Activated CD4-positive, alpha-beta T cell treated with anti-CD3 and anti-CD28 coated beads, Interleukin-2, amount 10 ng/mL, durations not matched to agents 24 days and 14 days (primary cell): Measurements from ENCODE around the gene ZNF684. TPM values are rescaled to one million over a fixed set of nuclear protein-coding genes. Genes with fewer than 3 reads are reported as not detected.
"Not testable (repeated sequence)": the region's sequence is repeated elsewhere in the genome, so short reads cannot be mapped to it uniquely, and the experiment has no call there.

Experiments used
- DNase-seq: peaks from one replicate; pipeline ENCODE4 v3.0.0; 2022
- H3K27ac Mint-ChIP-seq: one replicate; pipeline ENCODE4 v1.8.0; 2022; ENCODE audit warnings: mild to moderate bottlenecking, mixed read lengths
- H3K27me3 Mint-ChIP-seq: one replicate; pipeline ENCODE4 v1.8.0; 2022; ENCODE audit warnings: mixed read lengths
- H3K36me3 Mint-ChIP-seq: one replicate; pipeline ENCODE4 v1.8.0; 2022; ENCODE audit warnings: low read depth, mild to moderate bottlenecking, mixed read lengths
- H3K4me1 Mint-ChIP-seq: one replicate; pipeline ENCODE4 v1.8.0; 2021; ENCODE audit warnings: mixed read lengths
- H3K4me3 Mint-ChIP-seq: one replicate; pipeline ENCODE4 v1.8.0; 2022; ENCODE audit warnings: mild to moderate bottlenecking, moderate library complexity, mixed read lengths
- H3K9me3 Mint-ChIP-seq: one replicate; pipeline ENCODE4 v1.8.0; 2021; ENCODE audit warnings: mixed read lengths
- intact Hi-C: fragments of 100-400 bp; cut with micrococcal nuclease; formaldehyde crosslinking; loops from one replicate; pipeline ENCODE4 v1.15.1; 2023
- total RNA-seq: library from RNA; stranded (reverse); gene quantifications from 2 replicates; pipeline ENCODE4 v1.2.3, GENCODE V29; 2022

ZNF684 gene
- 4.7 and 4.9 TPM in 2 replicates for total RNA-seq

GRCh38 chr1:40531381-40532061 lies at the start of gene ZNF684:
Gene ZNF684, plus strand, starts transcription at chr1:40531637. Its CDS starts 1,530 bp downstream, at chr1:40533167.
- Mint-ChIP-seq H3K36me3 (peaks cover 23% of the 10 kb centered on the region), H3K27ac (peak within 1 kb of the TSS; percentile 93), H3K9me3 (peaks cover 29% of the 10 kb centered on the region), H3K4me1 (peaks cover 22% of the 10 kb centered on the region), H3K4me3 (peak within 1 kb of the TSS; percentile 97), H3K27me3 (peaks cover 12% of the 10 kb centered on the region)
- peak; percentile 96 for DNase-seq
- intact Hi-C loops: loop anchor here (2.0 to 5.0 kb wide), 3 partner anchors 23 to 369 kb away; partner anchors contain the start of genes EXO5, RLF and ZFP69B

- intact Hi-C loops: no loop called here
- peaks cover 46% of the 10 kb centered on the region for H3K9me3 Mint-ChIP-seq
Observed at GRCh38 chr1:40495315-40495903, 36.0 kb upstream of the ZNF684 start.

GRCh38 chr1:40502651-40503050 lies 28.8 kb upstream of the ZNF684 start:
- H3K4me1 Mint-ChIP-seq, DNase-seq, H3K4me3 Mint-ChIP-seq, H3K27me3 Mint-ChIP-seq, intact Hi-C loops, H3K27ac Mint-ChIP-seq: not testable (repeated sequence)
- Mint-ChIP-seq H3K9me3 (peaks cover 24% of the 10 kb centered on the region), H3K36me3 (peaks cover 57% of the 10 kb centered on the region)

More at GRCh38 chr1:40495315-40495903, 36.0 kb upstream of the ZNF684 start:
- no peaks in the 10 kb centered on the region for H3K27me3 Mint-ChIP-seq
- H3K4me3 Mint-ChIP-seq: no peak overlapping the region
- peaks cover 71% of the 10 kb centered on the region for H3K36me3 Mint-ChIP-seq
- no peaks in the 10 kb centered on the region for H3K4me1 Mint-ChIP-seq
- no peak for DNase-seq
- no peak overlapping the region for H3K27ac Mint-ChIP-seq

GRCh38 chr1:40507973-40508372 lies 23.5 kb upstream of the ZNF684 start:
- no peaks in the 10 kb centered on the region for H3K27me3 Mint-ChIP-seq
- peak overlapping the region; percentile 88 for H3K4me3 Mint-ChIP-seq
- intact Hi-C loops: loop anchor here (1.0 to 2.0 kb wide), 3 partner anchors 25 to 57 kb away; partner anchors contain the start of gene ZFP69
- H3K9me3 Mint-ChIP-seq: peaks cover 21% of the 10 kb centered on the region
- H3K36me3 Mint-ChIP-seq: peaks cover 52% of the 10 kb centered on the region
- DNase-seq: no peak
- peaks cover 11% of the 10 kb centered on the region for H3K4me1 Mint-ChIP-seq
- H3K27ac Mint-ChIP-seq: peak overlapping the region; percentile 88

- Mint-ChIP-seq H3K4me3 (peak within 1 kb of the TSS; percentile 88), H3K27me3 (no peaks in the 10 kb centered on the region), H3K27ac (peak within 1 kb of the TSS; percentile 88), H3K4me1 (peaks cover 11% of the 10 kb centered on the region), H3K36me3 (peaks cover 54% of the 10 kb centered on the region), H3K9me3 (peaks cover 21% of the 10 kb centered on the region)
- intact Hi-C loops: loop anchor here (1.0 to 2.0 kb wide), 3 partner anchors 24 to 57 kb away; partner anchors contain the start of gene ZFP69
- DNase-seq: peak; percentile 96
Observed at GRCh38 chr1:40508375-40509341, 22.8 kb upstream of the ZNF684 start, which contains the start of gene EXO5. Gene EXO5, plus strand, starts transcription at chr1:40508767. Its CDS starts 5,778 bp downstream, at chr1:40514545.

- Mint-ChIP-seq H3K4me3 (no peak overlapping the region), H3K9me3 (peaks cover 37% of the 10 kb centered on the region), H3K27me3 (no peaks in the 10 kb centered on the region), H3K4me1 (no peaks in the 10 kb centered on the region), H3K36me3 (peaks cover 34% of the 10 kb centered on the region), H3K27ac (no peak overlapping the region)
- DNase-seq: no peak
- intact Hi-C loops: no loop called here
Observed at GRCh38 chr1:40519517-40519916, 11.9 kb upstream of the ZNF684 start.

GRCh38 chr1:40530735-40531380 lies 579 bp upstream of the ZNF684 start:
- intact Hi-C loops: loop anchor here (5.0 kb wide), 1 partner anchor 369 kb away; the partner anchor contains the start of gene RLF
- DNase-seq: no peak

GRCh38 chr1:40532062-40532389 lies 589 bp downstream of the ZNF684 start:
- Mint-ChIP-seq H3K36me3 (peaks cover 25% of the 10 kb centered on the region), H3K27ac (peak overlapping the region; percentile 93), H3K4me1 (peaks cover 22% of the 10 kb centered on the region), H3K9me3 (peaks cover 29% of the 10 kb centered on the region), H3K27me3 (peaks cover 12% of the 10 kb centered on the region), H3K4me3 (peak overlapping the region; percentile 97)
- intact Hi-C loops: loop anchor here (2.0 to 5.0 kb wide), 3 partner anchors 23 to 370 kb away; partner anchors contain the start of genes EXO5, RLF and ZFP69B
- DNase-seq: no peak

More at GRCh38 chr1:40530735-40531380, 579 bp upstream of the ZNF684 start:
- peaks cover 22% of the 10 kb centered on the region for H3K4me1 Mint-ChIP-seq
- peak overlapping the region; percentile 93 for H3K27ac Mint-ChIP-seq
- H3K9me3 Mint-ChIP-seq: peaks cover 32% of the 10 kb centered on the region
- H3K4me3 Mint-ChIP-seq: peak overlapping the region; percentile 97
- H3K36me3 Mint-ChIP-seq: peaks cover 22% of the 10 kb centered on the region
- H3K27me3 Mint-ChIP-seq: peaks cover 13% of the 10 kb centered on the region

- Mint-ChIP-seq H3K4me3 (peak overlapping the region; percentile 97), H3K27me3 (peaks cover 6% of the 10 kb centered on the region), H3K27ac (no peak overlapping the region), H3K4me1 (peaks cover 22% of the 10 kb centered on the region), H3K9me3 (peaks cover 21% of the 10 kb centered on the region), H3K36me3 (peaks cover 31% of the 10 kb centered on the region)
- DNase-seq: peak; percentile 79
- intact Hi-C loops: loop anchor here (2.0 to 5.0 kb wide), 3 partner anchors 24 to 371 kb away; partner anchors contain the start of genes EXO5, RLF and ZFP69B
Observed at GRCh38 chr1:40532844-40533424, 1.5 kb downstream of the ZNF684 start.

- DNase-seq: no peak
Observed at GRCh38 chr1:40534589-40534988, 3.2 kb downstream of the ZNF684 start.

GRCh38 chr1:40535732-40536131 lies 4.3 kb downstream of the ZNF684 start:
- H3K36me3 Mint-ChIP-seq: peaks cover 43% of the 10 kb centered on the region
- peaks cover 12% of the 10 kb centered on the region for H3K9me3 Mint-ChIP-seq
- H3K4me3 Mint-ChIP-seq: no peak overlapping the region
- intact Hi-C loops: no loop called here
- DNase-seq: no peak
- no peaks in the 10 kb centered on the region for H3K27me3 Mint-ChIP-seq
- no peak overlapping the region for H3K27ac Mint-ChIP-seq
- peaks cover 22% of the 10 kb centered on the region for H3K4me1 Mint-ChIP-seq

More at GRCh38 chr1:40534589-40534988, 3.2 kb downstream of the ZNF684 start:
- Mint-ChIP-seq H3K4me3 (no peak overlapping the region), H3K9me3 (peaks cover 13% of the 10 kb centered on the region), H3K36me3 (peaks cover 33% of the 10 kb centered on the region), H3K4me1 (peaks cover 22% of the 10 kb centered on the region), H3K27me3 (peaks cover 1% of the 10 kb centered on the region), H3K27ac (no peak overlapping the region)
- intact Hi-C loops: loop anchor here (5.0 kb wide), 1 partner anchor 372 kb away; the partner anchor contains the start of gene RLF

GRCh38 chr1:40539338-40539737 lies 7.9 kb downstream of the ZNF684 start:
- Mint-ChIP-seq H3K4me3 (no peak overlapping the region), H3K4me1 (no peaks in the 10 kb centered on the region), H3K27me3 (no peaks in the 10 kb centered on the region), H3K9me3 (peaks cover 5% of the 10 kb centered on the region), H3K36me3 (peaks cover 61% of the 10 kb centered on the region), H3K27ac (no peak overlapping the region)
- intact Hi-C loops: no loop called here
- no peak for DNase-seq
